GM20000 (cell line): ENCODE measurements around the gene STX19.

Experiments
- DNase-seq: peaks from one replicate; pipeline ENCODE4 v3.0.0; 2012; ENCODE audit warnings: low spot score
- TF ChIP-seq, protein P1 (sequence below): IDR thresholded peaks from 2 replicates; pipeline ENCODE4 v1.5.1; 2012; ENCODE audit warnings: mild to moderate bottlenecking, control low read depth; ENCODE audit errors: extremely low read depth, missing control alignments

STX19 gene

DNA sequence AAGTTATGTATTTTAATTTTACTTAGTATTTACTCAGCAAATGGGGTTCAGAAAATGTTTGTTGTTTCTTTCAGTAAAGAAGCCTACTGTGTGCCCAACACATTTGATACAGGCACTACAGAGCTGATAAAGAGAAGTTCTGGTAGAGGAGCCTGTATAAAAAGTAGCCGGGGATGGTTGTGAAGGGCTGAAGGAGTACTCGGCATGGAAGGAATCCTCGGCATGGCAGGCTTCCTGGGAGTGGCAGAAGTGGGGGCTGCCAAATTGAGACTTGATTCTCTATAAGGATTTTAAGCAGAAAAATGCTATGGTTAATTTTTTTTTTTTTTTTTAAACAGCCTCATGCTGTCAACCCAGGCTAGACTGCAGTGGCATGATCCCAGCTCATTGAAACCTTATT, 39.2 kb downstream of the STX19 start:
- TF ChIP-seq, protein P1, sequence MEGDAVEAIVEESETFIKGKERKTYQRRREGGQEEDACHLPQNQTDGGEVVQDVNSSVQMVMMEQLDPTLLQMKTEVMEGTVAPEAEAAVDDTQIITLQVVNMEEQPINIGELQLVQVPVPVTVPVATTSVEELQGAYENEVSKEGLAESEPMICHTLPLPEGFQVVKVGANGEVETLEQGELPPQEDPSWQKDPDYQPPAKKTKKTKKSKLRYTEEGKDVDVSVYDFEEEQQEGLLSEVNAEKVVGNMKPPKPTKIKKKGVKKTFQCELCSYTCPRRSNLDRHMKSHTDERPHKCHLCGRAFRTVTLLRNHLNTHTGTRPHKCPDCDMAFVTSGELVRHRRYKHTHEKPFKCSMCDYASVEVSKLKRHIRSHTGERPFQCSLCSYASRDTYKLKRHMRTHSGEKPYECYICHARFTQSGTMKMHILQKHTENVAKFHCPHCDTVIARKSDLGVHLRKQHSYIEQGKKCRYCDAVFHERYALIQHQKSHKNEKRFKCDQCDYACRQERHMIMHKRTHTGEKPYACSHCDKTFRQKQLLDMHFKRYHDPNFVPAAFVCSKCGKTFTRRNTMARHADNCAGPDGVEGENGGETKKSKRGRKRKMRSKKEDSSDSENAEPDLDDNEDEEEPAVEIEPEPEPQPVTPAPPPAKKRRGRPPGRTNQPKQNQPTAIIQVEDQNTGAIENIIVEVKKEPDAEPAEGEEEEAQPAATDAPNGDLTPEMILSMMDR, result no peak
- DNase-seq, result no peak

DNA sequence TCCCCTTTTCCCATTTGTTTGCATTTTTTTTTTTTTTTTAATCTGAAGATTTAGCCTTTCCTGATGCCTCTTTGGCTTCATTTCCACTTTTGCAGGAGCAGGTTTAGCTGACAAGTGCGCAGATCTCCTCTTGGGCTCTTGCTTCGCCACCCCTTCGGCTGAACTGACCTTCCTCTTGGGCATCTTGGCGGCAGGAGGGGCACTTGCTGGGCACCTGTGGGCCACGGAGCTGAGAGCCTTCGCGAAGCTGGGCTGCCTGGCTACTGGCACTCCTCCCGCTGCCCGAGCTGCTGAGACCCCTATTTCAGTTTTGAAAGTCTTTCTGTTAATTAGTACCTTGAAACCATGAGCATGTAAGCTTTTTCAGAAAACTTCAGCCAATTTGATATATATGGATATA, 39.6 kb downstream of the STX19 start:
- TF ChIP-seq, protein P1, result no peak
- DNase-seq, result no peak

DNA sequence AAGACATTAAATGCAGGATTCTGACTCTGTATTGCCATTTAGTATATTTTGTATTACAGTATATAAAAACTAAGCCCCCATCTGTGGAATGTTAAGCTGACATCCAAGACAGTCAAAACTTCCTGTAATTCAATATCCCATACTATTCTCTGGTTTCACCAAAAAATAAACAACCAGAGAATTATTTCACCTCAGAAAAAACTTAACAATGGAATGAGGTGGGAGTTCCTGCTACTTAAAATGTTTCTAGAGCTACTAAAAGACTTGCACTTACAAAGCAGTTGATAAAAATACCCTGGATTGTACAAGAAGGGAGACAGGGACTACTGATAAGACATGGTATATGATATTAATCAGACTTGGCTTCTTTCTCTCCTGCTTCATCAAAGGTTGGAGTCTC, 40.1 kb downstream of the STX19 start:
- no peak for DNase-seq
- TF ChIP-seq, protein P1, result no peak

DNA sequence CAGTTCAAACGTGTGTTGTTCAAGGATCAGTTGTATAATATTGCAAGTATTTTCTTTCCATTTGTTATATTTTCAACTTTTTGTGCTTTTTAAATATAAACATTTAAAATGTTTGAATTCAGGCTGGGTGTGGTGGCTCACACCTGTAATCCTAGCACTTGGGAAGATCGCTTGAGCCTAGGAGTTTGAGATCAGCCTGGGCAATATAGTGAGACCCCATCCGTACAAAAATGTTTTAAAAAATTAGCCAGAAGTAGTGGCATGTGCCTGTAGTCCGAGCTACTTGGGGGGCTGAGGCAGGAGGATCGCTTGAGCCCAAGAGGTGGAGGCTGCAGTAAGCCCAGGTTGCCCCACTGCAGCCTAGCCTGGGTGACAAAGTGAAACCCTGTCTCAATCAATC, 43.8 kb downstream of the STX19 start:
- DNase-seq, result no peak
- TF ChIP-seq, protein P1, result no peak

- DNase-seq, result no peak
- TF ChIP-seq, protein P1, result no peak
Measured at GRCh38 chr3:93983408-93983807, 45.0 kb downstream of the STX19 start.

DNA sequence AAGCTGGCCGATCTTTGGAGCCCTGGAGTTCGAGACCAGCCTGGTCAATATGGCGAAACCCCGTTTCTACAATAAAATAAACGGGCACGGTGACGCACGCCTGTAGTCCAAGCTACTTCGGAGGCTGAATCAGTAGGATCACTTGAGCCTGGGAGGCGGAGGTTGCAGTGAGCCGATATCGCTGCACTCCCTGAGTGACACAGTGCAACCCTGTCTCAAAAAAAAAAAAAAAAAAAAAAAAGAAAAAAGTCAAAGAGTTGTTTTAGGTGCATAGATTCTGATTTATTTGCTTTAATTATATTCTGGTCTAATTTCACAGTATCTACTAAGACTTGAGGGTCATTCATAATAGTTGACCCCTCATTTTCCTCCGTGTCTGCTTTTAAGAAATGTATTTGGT, 46.7 kb downstream of the STX19 start:
- TF ChIP-seq, protein P1, result no peak
- no peak for DNase-seq

- TF ChIP-seq, protein P1, result no peak
- peak; percentile 94 for DNase-seq
Measured at GRCh38 chr3:93979850-93980676, 48.3 kb downstream of the STX19 start, which contains the start of gene ARL13B. ARL13B (plus strand) TSS chr3:93980155; CDS start chr3:93980424, 269 bp downstream.
